Central memory CD8-positive, alpha-beta T cell (primary cell): ENCODE results near the gene TNFAIP8L3.

Experiments used
- ATAC-seq: fragments of 150-1000 bp; cut with Tn5 transposase; replicated peaks from 2 replicates; pipeline ENCODE4 v1.10.0; 2022; ENCODE audit warnings: mild to moderate bottlenecking, moderate FRiP score, moderate number of reproducible peaks; ENCODE audit not compliant: poor library complexity, severe bottlenecking; ENCODE audit errors: extremely low read depth
- DNase-seq, 2 donors: peaks; one replicate each; pipeline ENCODE4 v3.0.0; 2021; ENCODE audit warnings: low spot score in 2 of 2
- H3K27ac Mint-ChIP-seq: one replicate; pipeline ENCODE4 v1.8.0; 2022; ENCODE audit warnings: low read depth, mild to moderate bottlenecking, moderate library complexity, mixed read lengths
- H3K27me3 Mint-ChIP-seq: one replicate; pipeline ENCODE4 v1.8.0; 2022; ENCODE audit warnings: mixed read lengths
- H3K36me3 Mint-ChIP-seq: one replicate; pipeline ENCODE4 v1.8.0; 2022; ENCODE audit warnings: mild to moderate bottlenecking, moderate library complexity, mixed read lengths; ENCODE audit not compliant: insufficient read depth
- H3K4me1 Mint-ChIP-seq: one replicate; pipeline ENCODE4 v1.8.0; 2022; ENCODE audit warnings: mixed read lengths
- H3K4me3 Mint-ChIP-seq: one replicate; pipeline ENCODE4 v1.8.0; 2022; ENCODE audit warnings: mild to moderate bottlenecking, moderate library complexity, mixed read lengths
- H3K9me3 Mint-ChIP-seq: one replicate; pipeline ENCODE4 v1.8.0; 2022; ENCODE audit warnings: mixed read lengths

The TNFAIP8L3 gene

DNA sequence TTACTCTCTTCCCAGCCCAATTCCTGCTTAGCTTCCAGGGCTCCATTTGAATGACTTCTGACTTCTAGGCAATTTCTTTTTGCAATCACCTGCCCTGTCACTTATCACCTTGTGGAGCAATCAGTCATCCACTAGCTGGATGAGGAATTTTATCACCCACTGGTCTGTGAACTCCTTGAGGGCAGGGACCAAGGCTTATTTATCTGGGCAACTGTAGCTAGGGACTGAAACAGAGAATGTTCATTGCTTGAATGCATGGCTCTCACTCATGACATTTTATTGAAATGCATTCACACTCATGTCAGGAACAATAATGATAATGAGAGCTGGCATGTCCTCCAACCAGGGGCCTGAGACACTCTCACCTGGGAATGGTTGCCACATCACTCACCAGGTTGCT, 15.5 kb downstream of the TNFAIP8L3 start:
- no peak overlapping the region for H3K4me3 Mint-ChIP-seq
- no peaks in the 10 kb centered on the region for H3K9me3 Mint-ChIP-seq
- no peaks in the 10 kb centered on the region for H3K36me3 Mint-ChIP-seq
- ATAC-seq (no peak), DNase-seq (no peak)
- H3K4me1 Mint-ChIP-seq = peaks cover 7% of the 10 kb centered on the region
- peaks cover 34% of the 10 kb centered on the region for H3K27me3 Mint-ChIP-seq
- H3K27ac Mint-ChIP-seq = no peak overlapping the region

- no peak for DNase-seq
- H3K4me3 Mint-ChIP-seq = no peak overlapping the region
- H3K27ac Mint-ChIP-seq = no peak overlapping the region
Measured at GRCh38 chr15:51077221-51078153, 17.2 kb downstream of the TNFAIP8L3 start.

GRCh38 chr15:51076524-51077220, 18.0 kb downstream of the TNFAIP8L3 start:
- no peaks in the 10 kb centered on the region for H3K36me3 Mint-ChIP-seq
- ATAC-seq = no peak
- no peak for DNase-seq
- no peak overlapping the region for H3K27ac Mint-ChIP-seq
- H3K4me3 Mint-ChIP-seq = no peak overlapping the region
- H3K27me3 Mint-ChIP-seq = peaks cover 34% of the 10 kb centered on the region
- no peaks in the 10 kb centered on the region for H3K9me3 Mint-ChIP-seq
- H3K4me1 Mint-ChIP-seq = peaks cover 7% of the 10 kb centered on the region

More at GRCh38 chr15:51077221-51078153, 17.2 kb downstream of the TNFAIP8L3 start:
- Mint-ChIP-seq H3K9me3 (no peaks in the 10 kb centered on the region), H3K4me1 (peaks cover 7% of the 10 kb centered on the region), H3K27me3 (peaks cover 34% of the 10 kb centered on the region), H3K36me3 (no peaks in the 10 kb centered on the region)
- no peak for ATAC-seq

DNA sequence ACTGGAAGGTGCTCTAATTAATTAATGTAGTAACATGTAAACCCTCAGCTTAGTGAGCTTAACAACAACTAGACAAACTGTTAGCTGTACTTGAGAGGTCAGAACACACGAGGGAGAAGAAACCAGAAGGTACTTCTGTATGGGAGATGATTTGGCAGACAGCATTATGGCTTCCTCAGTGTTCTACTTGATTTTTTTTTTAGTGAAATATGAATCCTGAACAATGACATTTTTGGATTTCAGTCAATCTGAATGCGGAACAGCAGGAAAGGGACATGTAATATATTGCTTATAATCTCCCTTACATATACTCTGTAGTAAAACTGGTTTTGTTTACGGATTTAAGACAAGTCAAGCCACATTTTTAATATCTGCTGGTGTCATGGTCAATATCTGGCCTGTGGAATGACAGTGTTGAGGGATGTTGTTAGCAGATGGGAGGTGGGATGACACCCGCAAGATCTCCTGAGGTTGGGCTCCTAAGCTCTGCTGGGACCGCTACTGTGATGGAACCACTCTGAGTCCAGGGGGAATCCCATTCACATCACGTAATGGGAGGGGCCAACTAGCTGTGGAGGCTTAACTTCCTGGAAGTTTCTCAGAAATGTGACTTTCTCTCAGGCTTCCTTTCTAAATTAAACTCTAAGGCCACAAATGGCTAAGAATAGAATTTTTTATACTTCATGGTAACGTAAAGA, 18.7 kb downstream of the TNFAIP8L3 start:
- no peak overlapping the region for H3K27ac Mint-ChIP-seq

GRCh38 chr15:51075364-51075763, 19.3 kb downstream of the TNFAIP8L3 start:
- H3K4me3 Mint-ChIP-seq = no peak overlapping the region
- DNase-seq = no peak

More for the DNA sequence above, 18.7 kb downstream of the TNFAIP8L3 start:
- peaks cover 34% of the 10 kb centered on the region for H3K27me3 Mint-ChIP-seq
- ATAC-seq (no peak), DNase-seq (no peak)
- peaks cover 7% of the 10 kb centered on the region for H3K4me1 Mint-ChIP-seq
- H3K9me3 Mint-ChIP-seq = no peaks in the 10 kb centered on the region
- H3K36me3 Mint-ChIP-seq = no peaks in the 10 kb centered on the region
- no peak overlapping the region for H3K4me3 Mint-ChIP-seq

DNA sequence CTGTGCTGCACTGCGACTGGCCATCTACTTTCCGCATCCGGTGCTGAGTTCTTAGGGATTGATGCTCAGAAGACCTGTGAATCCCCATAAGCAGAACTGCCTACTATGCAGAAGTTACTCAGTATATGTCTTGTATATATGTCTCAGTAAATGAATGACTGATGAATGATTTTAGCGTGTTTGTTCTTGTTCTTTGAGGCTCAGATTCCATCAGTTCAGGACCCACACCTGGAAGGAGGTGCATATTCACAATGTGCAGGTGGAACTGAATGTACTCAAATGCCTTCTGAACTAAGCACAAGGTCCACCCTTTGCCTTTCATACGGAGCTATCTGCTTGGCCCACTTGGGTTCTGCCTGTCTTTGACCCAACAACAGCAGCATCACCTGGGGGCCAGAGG, 19.8 kb downstream of the TNFAIP8L3 start:
- Mint-ChIP-seq H3K4me1 (peaks cover 7% of the 10 kb centered on the region), H3K4me3 (no peak overlapping the region), H3K27ac (no peak overlapping the region), H3K36me3 (no peaks in the 10 kb centered on the region), H3K9me3 (no peaks in the 10 kb centered on the region), H3K27me3 (peaks cover 34% of the 10 kb centered on the region)
- no peak for DNase-seq
- ATAC-seq = no peak

More at GRCh38 chr15:51075364-51075763, 19.3 kb downstream of the TNFAIP8L3 start:
- Mint-ChIP-seq H3K36me3 (no peaks in the 10 kb centered on the region), H3K4me1 (peaks cover 7% of the 10 kb centered on the region), H3K9me3 (no peaks in the 10 kb centered on the region), H3K27ac (no peak overlapping the region), H3K27me3 (peaks cover 34% of the 10 kb centered on the region)
- no peak for ATAC-seq

GRCh38 chr15:51071578-51071977, 23.1 kb downstream of the TNFAIP8L3 start:
- Mint-ChIP-seq H3K36me3 (no peaks in the 10 kb centered on the region), H3K9me3 (no peaks in the 10 kb centered on the region), H3K4me3 (no peak overlapping the region), H3K27me3 (peaks cover 27% of the 10 kb centered on the region), H3K27ac (no peak overlapping the region), H3K4me1 (no peaks in the 10 kb centered on the region)
- no peak for ATAC-seq
- DNase-seq = no peak

- DNase-seq = no peak
- Mint-ChIP-seq H3K9me3 (no peaks in the 10 kb centered on the region), H3K27me3 (peaks cover 34% of the 10 kb centered on the region), H3K4me1 (no peaks in the 10 kb centered on the region), H3K27ac (no peak overlapping the region), H3K36me3 (no peaks in the 10 kb centered on the region), H3K4me3 (no peak overlapping the region)
- no peak for ATAC-seq
Measured at GRCh38 chr15:51069983-51070382, 24.7 kb downstream of the TNFAIP8L3 start.

GRCh38 chr15:51067510-51067909, 27.2 kb downstream of the TNFAIP8L3 start:
- Mint-ChIP-seq H3K27me3 (peaks cover 56% of the 10 kb centered on the region), H3K36me3 (no peaks in the 10 kb centered on the region), H3K4me3 (no peak overlapping the region), H3K9me3 (no peaks in the 10 kb centered on the region), H3K27ac (no peak overlapping the region), H3K4me1 (no peaks in the 10 kb centered on the region)
- ATAC-seq = no peak
- no peak for DNase-seq

GRCh38 chr15:51065781-51066180, 28.9 kb downstream of the TNFAIP8L3 start:
- H3K4me3 Mint-ChIP-seq = no peak overlapping the region
- H3K9me3 Mint-ChIP-seq = no peaks in the 10 kb centered on the region
- DNase-seq (no peak), ATAC-seq (no peak)
- no peak overlapping the region for H3K27ac Mint-ChIP-seq
- no peaks in the 10 kb centered on the region for H3K36me3 Mint-ChIP-seq
- H3K4me1 Mint-ChIP-seq = no peaks in the 10 kb centered on the region
- H3K27me3 Mint-ChIP-seq = peaks cover 59% of the 10 kb centered on the region

DNA sequence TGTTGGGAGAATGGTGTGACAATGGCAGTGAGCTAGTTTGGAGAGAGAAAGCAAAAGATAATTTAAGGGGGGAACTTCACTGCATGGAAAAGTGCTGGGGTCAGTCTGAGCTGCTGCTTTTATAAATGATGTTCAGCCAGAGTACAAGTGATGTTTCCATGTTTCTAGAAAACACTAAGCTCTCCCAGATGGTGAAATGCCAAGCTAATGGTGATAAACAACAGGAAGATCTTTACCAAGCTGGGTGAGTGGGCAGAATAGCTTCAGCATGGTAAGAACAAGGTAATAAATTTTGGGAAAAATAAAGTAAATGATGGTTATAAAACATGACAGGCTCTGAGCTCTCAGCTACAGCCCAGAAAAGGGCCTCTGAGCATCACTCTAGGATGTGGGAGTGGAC, 29.4 kb downstream of the TNFAIP8L3 start:
- Mint-ChIP-seq H3K4me3 (no peak overlapping the region), H3K27me3 (peaks cover 63% of the 10 kb centered on the region), H3K36me3 (no peaks in the 10 kb centered on the region), H3K9me3 (no peaks in the 10 kb centered on the region), H3K27ac (no peak overlapping the region), H3K4me1 (no peaks in the 10 kb centered on the region)
- DNase-seq = no peak
- ATAC-seq = no peak

- no peaks in the 10 kb centered on the region for H3K9me3 Mint-ChIP-seq
- ATAC-seq (no peak), DNase-seq (no peak)
- H3K4me3 Mint-ChIP-seq = no peak overlapping the region
- H3K36me3 Mint-ChIP-seq = no peaks in the 10 kb centered on the region
- peaks cover 64% of the 10 kb centered on the region for H3K27me3 Mint-ChIP-seq
- no peak overlapping the region for H3K27ac Mint-ChIP-seq
- H3K4me1 Mint-ChIP-seq = no peaks in the 10 kb centered on the region
Measured at GRCh38 chr15:51062736-51063135, 32.0 kb downstream of the TNFAIP8L3 start.
